ENCODE measurements around the gene POLR2C.

The POLR2C gene

GRCh38 chr16:57504491-57504890, 42.0 kb downstream of the POLR2C start:
- DNase-seq = no peak

DNA sequence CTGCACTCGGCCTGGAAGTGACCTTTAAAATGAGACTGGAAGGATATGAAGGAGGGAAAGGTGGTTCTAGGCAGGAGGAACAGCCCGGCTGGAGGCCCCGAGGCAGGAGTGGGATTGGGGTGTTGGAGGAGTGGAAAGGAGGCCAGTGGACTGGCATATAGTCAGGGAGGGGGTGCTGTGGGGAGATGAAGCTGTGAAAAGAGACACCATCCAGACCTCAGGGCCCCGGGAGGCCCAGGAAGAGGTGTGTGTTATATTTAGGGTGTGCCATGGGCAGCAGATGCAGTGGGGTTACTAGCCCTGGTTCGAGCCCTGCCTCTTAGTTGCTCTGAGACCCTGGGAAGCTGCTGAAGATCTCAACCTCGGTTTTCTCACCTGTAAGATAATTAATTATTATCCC, 42.7 kb downstream of the POLR2C start:
- DNase-seq = no peak

DNA sequence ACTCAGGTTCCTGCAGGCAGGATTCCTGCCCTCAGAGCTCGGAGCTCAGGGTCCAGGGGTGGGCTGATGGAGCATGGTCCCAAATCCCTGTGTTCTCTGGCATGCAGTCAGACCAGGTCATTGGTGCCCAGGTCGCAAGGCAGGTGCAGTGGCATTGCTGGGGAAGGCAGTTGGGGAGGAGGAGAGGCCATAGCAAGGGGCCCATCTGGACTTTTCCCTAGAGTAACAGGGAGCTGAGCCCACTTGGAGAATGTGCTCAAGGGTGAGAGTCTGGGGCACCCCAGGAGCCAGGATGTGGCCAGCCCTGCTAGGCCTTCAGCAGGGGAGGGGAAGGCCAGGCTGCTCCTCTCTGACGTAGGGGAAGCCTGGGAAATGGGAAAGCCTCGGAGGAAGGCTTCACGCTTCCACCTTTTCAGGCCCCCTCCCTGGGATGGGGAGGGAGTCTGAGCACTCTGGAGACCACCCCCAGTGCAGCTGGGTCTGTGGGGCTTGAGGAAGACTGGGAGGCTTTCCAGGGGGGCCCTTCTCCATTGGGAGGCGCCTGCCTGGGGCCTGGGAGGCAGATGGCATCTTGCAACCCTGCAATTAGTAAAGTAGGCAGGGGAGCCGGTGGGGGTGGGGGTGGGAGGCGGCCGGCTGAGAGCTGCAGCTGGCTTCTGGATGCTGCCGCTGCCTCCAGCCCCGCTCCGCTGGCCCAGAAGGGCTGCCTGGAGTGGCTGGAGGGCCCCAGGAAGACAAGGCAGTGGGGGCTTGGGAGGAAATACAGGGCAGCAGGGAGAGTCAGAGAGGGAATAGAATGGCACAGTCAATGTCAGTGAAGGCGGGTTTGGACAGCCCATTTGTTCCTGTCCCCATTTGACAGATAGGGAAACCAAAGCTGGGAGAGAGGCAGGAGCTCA, 44.9 kb downstream of the POLR2C start:
- DNase-seq = peak; percentile 68

DNA sequence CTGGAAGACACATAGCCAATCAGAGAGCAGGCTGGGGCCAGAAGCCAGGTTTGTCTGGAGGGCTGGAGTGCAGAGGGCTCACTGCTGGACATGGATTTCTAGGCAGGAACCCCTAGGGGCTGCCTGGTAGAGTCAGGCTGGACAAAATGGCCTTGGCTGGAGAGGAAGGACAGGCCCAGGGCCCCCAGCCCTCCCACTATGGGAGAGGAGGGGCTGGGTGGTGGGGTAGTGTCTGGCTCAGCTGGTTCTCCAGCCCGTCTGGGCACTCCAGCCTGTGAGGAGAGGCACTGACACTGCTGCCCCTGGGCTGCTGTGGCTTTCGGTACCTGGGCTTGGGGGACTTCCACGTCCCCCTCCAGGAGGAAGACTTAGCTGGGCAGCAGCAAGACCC, 45.6 kb downstream of the POLR2C start:
- DNase-seq = no peak

DNA sequence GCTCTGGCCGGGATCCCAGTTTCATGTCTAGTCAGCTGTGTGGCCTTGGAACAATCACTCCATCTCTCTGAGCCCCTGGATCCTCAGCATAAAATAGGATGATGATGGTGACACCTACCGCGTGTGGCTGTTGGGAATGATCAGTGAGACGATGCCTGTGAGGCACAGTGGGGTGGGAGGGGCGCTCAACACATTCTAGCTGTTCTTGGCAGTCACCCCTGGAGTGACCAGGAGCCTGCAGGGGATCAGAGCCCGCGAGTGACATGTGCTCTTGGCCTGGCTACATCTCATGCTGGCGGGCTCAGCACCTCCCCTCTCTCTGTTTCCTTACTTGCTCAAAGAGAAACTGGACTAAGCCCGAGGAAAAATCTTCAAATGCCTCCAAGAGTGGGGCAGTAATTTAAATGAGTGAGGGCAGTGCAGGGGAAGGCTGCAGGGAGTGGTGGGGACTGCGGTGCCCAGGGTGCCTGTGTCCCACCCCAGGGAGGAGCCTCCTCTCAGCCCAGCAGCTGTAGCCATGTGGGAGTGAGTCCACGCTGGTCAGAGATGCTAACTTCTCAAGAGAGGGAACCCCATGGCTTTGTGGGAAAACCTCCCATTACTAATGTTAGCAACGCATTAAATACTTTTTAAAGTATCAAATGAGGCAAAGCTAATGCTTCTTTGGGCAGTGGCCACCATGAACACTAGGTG, 46.9 kb downstream of the POLR2C start:
- no peak for DNase-seq

GRCh38 chr16:57510016-57510871, 47.8 kb downstream of the POLR2C start:
- peak; percentile 46 for DNase-seq

DNA sequence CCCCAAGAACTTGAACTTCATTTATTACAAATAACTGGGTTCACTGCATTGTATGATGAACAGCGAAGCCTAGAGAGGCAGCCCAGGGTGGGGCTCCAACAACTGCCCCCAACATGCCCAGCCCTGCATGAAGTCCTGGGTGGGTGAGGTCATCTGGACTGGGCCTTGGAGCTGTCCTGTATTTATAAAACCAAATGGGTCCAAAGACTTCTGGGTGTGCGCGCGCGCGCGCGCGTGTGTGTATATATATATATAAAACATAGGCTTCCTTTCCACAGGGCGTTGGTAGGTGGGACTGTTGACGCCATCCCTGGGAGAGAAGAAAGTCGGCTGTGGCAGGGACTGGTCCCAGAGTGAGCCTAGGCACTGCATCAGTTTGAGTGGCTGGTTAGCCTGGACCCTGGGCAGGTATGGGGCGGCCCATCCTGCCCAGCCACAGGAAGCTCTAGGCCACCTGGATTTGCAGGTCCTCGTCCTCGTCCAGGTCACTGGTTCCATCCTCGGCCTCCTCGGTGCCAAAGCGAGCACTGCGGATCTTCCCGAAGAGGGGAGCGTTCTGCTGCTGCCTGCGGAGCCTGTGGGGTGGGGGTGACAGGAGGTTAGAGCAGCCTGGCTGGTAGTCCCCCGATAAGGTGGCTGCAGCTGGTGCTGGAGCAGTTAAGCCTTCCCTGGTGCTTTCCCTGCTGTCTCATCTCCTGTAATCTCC, 50.0 kb downstream of the POLR2C start:
- DNase-seq = no peak

- no peak for DNase-seq
Measured at GRCh38 chr16:57513371-57514102, 51.1 kb downstream of the POLR2C start.

- no peak for DNase-seq
Measured at GRCh38 chr16:57514371-57514770, 51.9 kb downstream of the POLR2C start.

DNA sequence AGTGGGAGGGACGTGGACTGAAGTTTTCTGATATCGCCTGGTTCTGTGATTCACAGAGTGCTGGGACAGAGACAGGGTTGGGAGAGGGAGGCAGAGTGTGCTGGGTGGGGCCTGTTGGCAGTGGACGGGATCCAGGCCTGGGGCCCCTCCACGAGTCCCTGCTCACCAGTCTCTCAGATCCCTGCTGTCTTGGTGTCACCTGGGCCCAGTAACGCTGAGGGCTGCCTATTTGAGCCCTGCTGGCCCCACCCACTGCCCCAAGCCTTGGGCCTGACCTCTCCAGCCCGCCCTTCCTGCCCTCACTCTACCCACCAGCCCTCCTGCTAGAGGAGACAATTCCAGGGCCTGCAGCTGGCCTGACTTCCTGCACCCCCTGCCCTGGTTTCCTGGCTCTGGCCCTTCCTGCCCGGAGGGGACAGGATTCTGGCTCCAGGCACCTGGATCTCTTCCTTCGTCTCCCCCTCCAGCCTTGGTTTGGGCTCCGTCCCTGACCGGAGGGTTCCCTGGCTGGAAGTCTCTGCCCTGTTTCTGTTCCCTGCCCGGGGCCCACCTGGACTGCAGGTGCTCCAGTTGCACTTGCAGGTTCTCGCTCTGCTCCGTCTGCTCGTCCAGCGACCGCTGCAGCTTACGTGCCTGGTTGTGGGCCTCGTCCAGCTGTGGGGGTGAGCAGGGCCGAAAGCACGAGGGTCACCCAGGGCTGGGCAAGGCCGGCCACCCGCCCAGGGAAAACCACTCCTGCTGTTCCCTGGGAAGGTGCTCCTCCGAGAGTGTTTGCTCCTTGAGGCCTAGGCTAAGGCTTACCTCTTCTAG, 52.5 kb downstream of the POLR2C start:
- no peak for DNase-seq

DNA sequence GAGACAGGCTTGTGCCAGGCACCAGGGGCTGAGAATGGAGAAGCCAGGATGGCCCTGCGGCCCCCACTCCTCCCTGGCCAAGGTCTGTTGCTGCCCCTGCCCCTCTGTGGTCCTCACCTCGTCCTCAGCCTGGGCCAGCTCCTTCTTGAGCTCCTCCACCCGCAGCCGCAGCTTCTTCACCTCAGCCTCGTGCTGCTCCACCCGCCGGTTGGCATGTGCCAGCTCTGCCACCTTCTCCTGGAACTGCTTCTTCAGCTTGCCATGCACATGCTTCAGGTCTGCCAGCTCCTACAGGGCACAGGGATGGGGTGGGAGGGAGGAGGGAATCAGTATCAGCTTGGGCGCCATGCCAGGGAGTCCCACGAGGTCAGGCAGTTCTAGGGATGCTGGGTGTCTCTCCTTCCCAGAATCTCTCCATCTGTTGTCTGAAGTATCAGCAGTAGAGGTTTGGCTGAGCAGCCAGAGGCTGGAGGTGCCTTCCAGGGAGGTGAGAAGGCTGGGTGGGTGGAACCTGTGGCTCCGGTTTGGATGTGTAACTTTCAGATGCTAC, 53.8 kb downstream of the POLR2C start:
- DNase-seq = no peak

DNA sequence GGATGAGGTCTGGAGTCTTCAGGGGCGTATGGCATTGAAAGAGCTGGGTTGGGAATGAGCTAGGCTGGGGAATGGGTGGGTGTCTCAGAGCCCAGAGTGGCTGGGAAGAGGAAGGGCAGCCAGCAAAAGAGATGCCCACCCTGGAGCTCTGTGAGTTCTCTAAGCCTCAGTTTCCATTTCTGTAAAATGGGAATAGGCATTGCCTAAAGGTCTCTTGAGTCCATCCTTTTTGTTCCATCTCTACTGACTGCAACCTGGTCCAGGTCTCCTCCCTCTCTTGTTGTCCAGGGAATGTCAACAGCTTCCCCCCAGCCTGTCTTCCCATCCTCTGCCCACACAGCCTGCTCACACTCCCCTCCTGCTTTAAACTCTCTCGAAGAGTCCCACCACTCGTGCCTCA, 54.3 kb downstream of the POLR2C start:
- no peak for DNase-seq

GRCh38 chr16:57517397-57518367, 55.2 kb downstream of the POLR2C start:
- no peak for DNase-seq

- no peak for DNase-seq
Measured at GRCh38 chr16:57518520-57518919, 56.0 kb downstream of the POLR2C start.

- no peak for DNase-seq
Measured at GRCh38 chr16:57518922-57519321, 56.4 kb downstream of the POLR2C start.

- DNase-seq = peak; percentile 91
Measured at GRCh38 chr16:57519796-57520360, 57.4 kb downstream of the POLR2C start.
